Transverse colon (tissue), 3 donors: Measurements from ENCODE around the gene SRPRB.

Source experiments
- POLR2A ChIP-seq: fragments of 450-650 bp; IDR thresholded peaks from one replicate; pipeline ENCODE4 v1.6.1; 2016; ENCODE audit warnings: antibody characterized with exemption, mild to moderate bottlenecking, moderate library complexity
- TF ChIP-seq, protein P1 (sequence below), 5 experiments: fragments of 200-600 bp in 3 of 5; fragments of 450-650 bp in 2 of 5; sonication (generic) in 3 of 5; IDR thresholded peaks; 1 replicate in 2 of 5; 2 replicates in 3 of 5; pipeline ENCODE4 v1.5.1; 2016 to 2017; ENCODE audit warnings: antibody characterized with exemption in 5 of 5, inconsistent platforms in 3 of 5, mild to moderate bottlenecking in 2 of 5, moderate library complexity in 1 of 5

DNA sequence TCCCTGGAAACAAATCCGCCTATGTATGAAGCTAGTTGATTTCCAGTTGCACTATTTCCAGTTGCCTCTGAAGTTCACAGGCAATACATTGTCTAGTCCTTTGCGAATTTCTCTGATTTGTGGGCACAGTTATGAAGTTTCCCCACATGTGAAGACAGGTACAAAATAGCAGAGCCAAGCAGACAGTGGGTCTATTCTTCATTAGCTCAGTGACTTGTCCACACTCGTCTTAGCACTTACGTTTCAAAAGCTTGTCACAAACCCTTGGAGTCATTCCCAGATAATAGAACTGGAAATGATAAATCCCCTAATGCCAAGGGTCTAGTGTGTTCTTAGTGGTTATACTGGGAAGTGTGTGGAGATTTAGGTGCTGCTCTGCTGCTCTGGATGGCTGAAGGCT, 14.5 kb downstream of the SRPRB start:
- TF ChIP-seq, protein P1, sequence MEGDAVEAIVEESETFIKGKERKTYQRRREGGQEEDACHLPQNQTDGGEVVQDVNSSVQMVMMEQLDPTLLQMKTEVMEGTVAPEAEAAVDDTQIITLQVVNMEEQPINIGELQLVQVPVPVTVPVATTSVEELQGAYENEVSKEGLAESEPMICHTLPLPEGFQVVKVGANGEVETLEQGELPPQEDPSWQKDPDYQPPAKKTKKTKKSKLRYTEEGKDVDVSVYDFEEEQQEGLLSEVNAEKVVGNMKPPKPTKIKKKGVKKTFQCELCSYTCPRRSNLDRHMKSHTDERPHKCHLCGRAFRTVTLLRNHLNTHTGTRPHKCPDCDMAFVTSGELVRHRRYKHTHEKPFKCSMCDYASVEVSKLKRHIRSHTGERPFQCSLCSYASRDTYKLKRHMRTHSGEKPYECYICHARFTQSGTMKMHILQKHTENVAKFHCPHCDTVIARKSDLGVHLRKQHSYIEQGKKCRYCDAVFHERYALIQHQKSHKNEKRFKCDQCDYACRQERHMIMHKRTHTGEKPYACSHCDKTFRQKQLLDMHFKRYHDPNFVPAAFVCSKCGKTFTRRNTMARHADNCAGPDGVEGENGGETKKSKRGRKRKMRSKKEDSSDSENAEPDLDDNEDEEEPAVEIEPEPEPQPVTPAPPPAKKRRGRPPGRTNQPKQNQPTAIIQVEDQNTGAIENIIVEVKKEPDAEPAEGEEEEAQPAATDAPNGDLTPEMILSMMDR (IDR thresholded peaks at IDR 0.05): no peak
- TF ChIP-seq POLR2A: no peak
